KMS-11 (cell line): Measurements from ENCODE around the gene ITSN1.

Experiments used
- H2AFZ ChIP-seq: fragments of 200-600 bp; sonication (generic); 2 replicates; pipeline ENCODE4 v1.6.1; 2016; ENCODE audit warnings: antibody characterized with exemption, mixed run types, low read depth
- H3K27ac ChIP-seq: fragments of 200-600 bp; sonication (generic); 2 replicates; pipeline ENCODE4 v1.6.1; 2016; ENCODE audit warnings: mild to moderate bottlenecking, mixed run types
- H3K27me3 ChIP-seq: fragments of 200-600 bp; sonication (generic); 2 replicates; pipeline ENCODE4 v1.6.1; 2017; ENCODE audit warnings: mild to moderate bottlenecking, low read depth, mixed run types, moderate library complexity; ENCODE audit not compliant: insufficient read depth
- H3K36me3 ChIP-seq: fragments of 200-600 bp; sonication (generic); 2 replicates; pipeline ENCODE4 v1.6.1; 2017; ENCODE audit warnings: mild to moderate bottlenecking, mixed run types; ENCODE audit not compliant: insufficient read depth
- H3K4me1 ChIP-seq: fragments of 200-600 bp; sonication (generic); 2 replicates; pipeline ENCODE4 v1.6.1; 2016; ENCODE audit warnings: mild to moderate bottlenecking, low read depth, mixed run types; ENCODE audit not compliant: poor library complexity, severe bottlenecking
- H3K4me2 ChIP-seq: fragments of 200-600 bp; sonication (generic); 2 replicates; pipeline ENCODE4 v1.7.0; 2016; ENCODE audit warnings: mild to moderate bottlenecking, mixed run types
- H3K4me3 ChIP-seq: fragments of 200-600 bp; sonication (generic); IDR thresholded peaks from 2 replicates; pipeline ENCODE4 v1.6.1; 2017; ENCODE audit warnings: low read depth, low read length, mixed read lengths; ENCODE audit not compliant: insufficient read depth
- H3K79me2 ChIP-seq: fragments of 200-600 bp; sonication (generic); 2 replicates; pipeline ENCODE4 v1.6.1; 2016; ENCODE audit warnings: low read depth, mixed run types; ENCODE audit not compliant: insufficient read depth
- H3K9ac ChIP-seq: fragments of 200-600 bp; sonication (generic); 2 replicates; pipeline ENCODE4 v1.6.1; 2016; ENCODE audit warnings: mild to moderate bottlenecking, mixed run types
- H4K20me1 ChIP-seq: fragments of 200-600 bp; sonication (generic); 2 replicates; pipeline ENCODE4 v1.6.1; 2016; ENCODE audit warnings: mild to moderate bottlenecking, mixed run types; ENCODE audit not compliant: insufficient read depth
- TF ChIP-seq, protein P1 (sequence below): fragments of 200-600 bp; sonication (generic); conservative IDR thresholded peaks from 2 replicates; pipeline ENCODE4 v1.6.1; 2017; ENCODE audit warnings: low read depth, mild to moderate bottlenecking, antibody characterized with exemption, low read length, moderate library complexity, mixed read lengths

Gene ITSN1

DNA sequence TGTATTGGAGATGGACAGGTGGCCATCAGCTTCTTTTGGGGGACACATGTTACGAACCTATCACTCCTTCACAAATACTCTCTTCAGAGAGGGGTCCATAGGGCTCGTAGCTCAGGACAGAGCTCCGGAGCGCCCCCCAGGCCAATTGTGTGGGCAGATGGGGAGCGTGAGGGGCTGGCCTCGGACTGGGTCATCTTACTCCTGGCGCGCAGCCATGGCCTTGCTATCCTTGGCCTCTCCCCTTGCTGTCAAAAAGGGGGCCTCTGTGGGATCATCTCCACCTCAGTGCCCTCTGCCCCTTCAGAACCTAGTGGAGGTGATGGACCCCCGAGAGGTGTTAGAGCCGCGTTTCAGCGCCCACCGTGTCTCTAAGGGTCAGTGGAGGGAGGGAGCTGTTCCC lies 238.3 kb downstream of the ITSN1 start:
- Histone ChIP-seq H3K4me3 (no peak overlapping the region), H3K27ac (no peak overlapping the region), H2AFZ (no peak overlapping the region), H3K79me2 (no peaks in the 10 kb centered on the region), H3K27me3 (no peaks in the 10 kb centered on the region), H3K9ac (no peak overlapping the region), H3K36me3 (no peaks in the 10 kb centered on the region), H4K20me1 (no peaks in the 10 kb centered on the region), H3K4me1 (no peaks in the 10 kb centered on the region), H3K4me2 (no peak overlapping the region)
- TF ChIP-seq, protein P1, sequence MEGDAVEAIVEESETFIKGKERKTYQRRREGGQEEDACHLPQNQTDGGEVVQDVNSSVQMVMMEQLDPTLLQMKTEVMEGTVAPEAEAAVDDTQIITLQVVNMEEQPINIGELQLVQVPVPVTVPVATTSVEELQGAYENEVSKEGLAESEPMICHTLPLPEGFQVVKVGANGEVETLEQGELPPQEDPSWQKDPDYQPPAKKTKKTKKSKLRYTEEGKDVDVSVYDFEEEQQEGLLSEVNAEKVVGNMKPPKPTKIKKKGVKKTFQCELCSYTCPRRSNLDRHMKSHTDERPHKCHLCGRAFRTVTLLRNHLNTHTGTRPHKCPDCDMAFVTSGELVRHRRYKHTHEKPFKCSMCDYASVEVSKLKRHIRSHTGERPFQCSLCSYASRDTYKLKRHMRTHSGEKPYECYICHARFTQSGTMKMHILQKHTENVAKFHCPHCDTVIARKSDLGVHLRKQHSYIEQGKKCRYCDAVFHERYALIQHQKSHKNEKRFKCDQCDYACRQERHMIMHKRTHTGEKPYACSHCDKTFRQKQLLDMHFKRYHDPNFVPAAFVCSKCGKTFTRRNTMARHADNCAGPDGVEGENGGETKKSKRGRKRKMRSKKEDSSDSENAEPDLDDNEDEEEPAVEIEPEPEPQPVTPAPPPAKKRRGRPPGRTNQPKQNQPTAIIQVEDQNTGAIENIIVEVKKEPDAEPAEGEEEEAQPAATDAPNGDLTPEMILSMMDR: no peak

DNA sequence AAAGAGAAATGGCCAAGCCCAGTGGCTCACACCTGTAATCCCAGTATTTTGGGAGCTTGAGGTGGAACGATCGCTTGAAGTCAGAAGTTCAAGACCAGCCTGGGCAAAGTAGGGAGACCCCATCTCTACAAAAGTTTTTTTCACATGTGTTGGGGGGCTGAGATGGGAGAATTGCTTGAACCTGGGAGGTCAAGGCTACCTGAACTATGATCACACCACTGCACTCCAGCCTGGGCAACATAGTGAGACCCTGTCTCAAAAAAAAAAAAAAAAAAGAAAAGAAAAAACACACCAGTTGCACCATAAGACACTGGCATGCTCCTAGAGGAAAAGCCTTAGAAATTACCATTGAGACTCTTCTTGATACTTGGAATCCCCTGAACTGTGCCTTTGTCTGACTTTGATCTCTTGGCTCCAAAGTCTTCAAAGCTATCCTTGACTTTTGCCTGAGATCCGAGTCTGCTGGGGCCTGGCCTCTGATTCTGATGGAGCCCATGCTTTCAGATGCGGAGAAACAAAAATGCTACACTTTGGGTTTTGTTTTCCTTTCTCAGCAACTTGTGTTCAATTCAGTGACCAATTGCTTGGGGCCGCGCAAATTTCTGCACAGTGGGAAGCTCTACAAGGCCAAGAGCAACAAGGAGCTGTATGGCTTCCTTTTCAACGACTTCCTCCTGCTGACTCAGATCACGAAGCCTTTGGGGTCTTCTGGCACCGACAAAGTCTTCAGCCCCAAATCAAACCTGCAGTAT lies 239.6 kb downstream of the ITSN1 start:
- Histone ChIP-seq H3K27ac (no peak overlapping the region), H3K4me3 (no peak overlapping the region), H4K20me1 (no peaks in the 10 kb centered on the region), H3K4me1 (no peaks in the 10 kb centered on the region), H2AFZ (no peak overlapping the region), H3K9ac (no peak overlapping the region), H3K79me2 (no peaks in the 10 kb centered on the region), H3K36me3 (no peaks in the 10 kb centered on the region), H3K4me2 (no peak overlapping the region), H3K27me3 (no peaks in the 10 kb centered on the region)
- TF ChIP-seq, protein P1: no peak

DNA sequence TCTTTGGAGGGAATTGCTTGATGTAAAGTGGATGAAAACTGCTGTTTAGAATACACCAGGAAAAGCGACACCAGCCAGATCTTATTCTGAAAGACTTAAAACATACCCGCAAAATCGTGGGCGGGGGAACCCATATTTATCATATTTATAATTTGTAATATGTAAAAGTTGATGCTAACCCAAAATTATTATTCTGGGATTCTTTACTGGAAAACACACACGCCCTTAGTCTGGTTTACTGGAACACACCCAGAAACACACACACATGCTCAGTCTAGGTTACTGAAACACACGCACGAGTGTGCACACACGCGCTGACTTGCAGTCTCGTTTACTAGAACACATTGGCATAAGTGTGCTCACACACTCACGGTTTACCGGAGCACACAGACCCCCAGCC lies 240.8 kb downstream of the ITSN1 start:
- Histone ChIP-seq H3K36me3 (no peaks in the 10 kb centered on the region), H3K4me3 (no peak overlapping the region), H4K20me1 (no peaks in the 10 kb centered on the region), H3K79me2 (no peaks in the 10 kb centered on the region), H3K9ac (no peak overlapping the region), H3K4me2 (no peak overlapping the region), H3K4me1 (no peaks in the 10 kb centered on the region), H3K27me3 (no peaks in the 10 kb centered on the region), H3K27ac (no peak overlapping the region), H2AFZ (no peak overlapping the region)
- TF ChIP-seq, protein P1: no peak

DNA sequence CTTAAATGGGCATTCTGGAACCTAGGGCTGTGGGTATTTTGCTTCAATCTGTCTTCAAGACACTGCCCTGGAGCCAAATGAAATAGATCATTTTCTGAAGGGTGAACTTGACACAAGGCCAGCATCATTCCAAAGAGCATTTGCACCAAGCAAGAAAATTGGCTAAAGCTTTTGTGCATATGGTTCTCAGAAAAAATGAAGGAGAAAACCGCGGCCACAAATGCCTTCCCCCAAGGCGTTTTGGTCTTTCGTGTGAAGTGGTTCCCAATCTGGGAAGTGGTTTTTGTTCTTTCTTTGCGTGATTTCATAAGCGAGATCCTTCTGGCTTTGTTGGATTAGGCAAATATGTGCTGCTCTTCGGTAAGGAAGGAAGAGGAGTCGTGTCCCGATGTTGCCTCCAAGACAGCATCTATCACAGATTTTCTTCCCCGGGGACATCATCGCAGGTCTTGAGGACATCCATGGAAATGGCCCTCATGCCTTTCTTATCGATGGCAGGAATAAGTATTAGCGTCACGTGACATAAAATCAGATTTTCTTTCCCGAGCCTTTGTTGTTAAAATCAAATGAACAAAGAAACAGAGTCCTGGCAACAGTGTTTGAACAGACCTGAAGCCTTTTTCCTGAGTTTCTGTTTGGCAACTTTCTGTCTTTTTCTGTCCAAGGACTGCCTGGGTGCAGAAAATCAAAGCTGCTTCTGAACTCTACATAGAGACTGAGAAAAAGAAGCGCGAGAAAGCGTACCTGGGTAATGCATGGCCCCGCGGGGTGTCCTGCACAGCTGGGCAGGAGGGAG lies 242.3 kb downstream of the ITSN1 start:
- H3K79me2 ChIP-seq: no peaks in the 10 kb centered on the region
- H3K4me1 ChIP-seq: no peaks in the 10 kb centered on the region
- no peaks in the 10 kb centered on the region for H4K20me1 ChIP-seq
- H3K36me3 ChIP-seq: no peaks in the 10 kb centered on the region
- H2AFZ ChIP-seq: no peak overlapping the region
- no peak overlapping the region for H3K4me2 ChIP-seq
- no peak overlapping the region for H3K4me3 ChIP-seq
- H3K27me3 ChIP-seq: no peaks in the 10 kb centered on the region
- no peak overlapping the region for H3K9ac ChIP-seq
- H3K27ac ChIP-seq: no peak overlapping the region
- TF ChIP-seq, protein P1: no peak
